ENCODE results near the gene ZNF532. TPM values are rescaled to one million over a fixed set of nuclear protein-coding genes. Genes with fewer than 3 reads are reported as not detected.

The ZNF532 gene
- total RNA-seq, 1 experiment from 2014 or later, result 258 TPM

- no peak for DNase-seq
- no peak overlapping the region for H2BK15ac ChIP-seq (ENCODE audit: low read depth, low read length)
- no peak overlapping the region for H3T11ph ChIP-seq (ENCODE audit: low read length)
- Mint-ChIP-seq H3K4me1 (peaks cover 33 to 35% of the 10 kb centered on the region in 2 experiments), H3K27ac (peak overlapping the region; percentile 69 to 84 (median 83)), H3K36me3 (ENCODE audit: insufficient read depth in 1 of 3, low read depth in 3 of 3) (peaks cover 51 to 85% (median 78%) of the 10 kb centered on the region in 3 experiments; a peak in 6 of 7 replicates), H3K4me3 (no peak overlapping the region), H3K27me3 (ENCODE audit: low read depth) (no peaks in the 10 kb centered on the region), H3K9me3 (no peaks in the 10 kb centered on the region; a peak in 1 of 5 replicates)
- H2BK20ac ChIP-seq (ENCODE audit: low read depth, low read length, poor library complexity, severe bottlenecking), result no peak overlapping the region
- no peak overlapping the region for H3K4ac ChIP-seq (ENCODE audit: low read depth, low read length)
- no peak overlapping the region for H3K56ac ChIP-seq (ENCODE audit: insufficient read length, low read depth, low read length)
- H3K4me1 ChIP-seq (ENCODE audit: insufficient read depth, low read length), result peaks cover 6% of the 10 kb centered on the region; the same call in 1 of the 2 replicates
- H3K27me3 ChIP-seq (ENCODE audit: insufficient read depth, low read length), result no peaks in the 10 kb centered on the region
- no peak overlapping the region for H3K23ac ChIP-seq (ENCODE audit: insufficient read length, low read depth, low read length)
- peaks cover 2% of the 10 kb centered on the region; the same call in 1 of the 2 replicates for H3K79me2 ChIP-seq (ENCODE audit: insufficient read depth, low read length)
- H3K79me1 ChIP-seq (ENCODE audit: insufficient read depth, low read depth, low read length, poor library complexity, severe bottlenecking), result no peaks in the 10 kb centered on the region
- H4K91ac ChIP-seq (ENCODE audit: insufficient read length, low read depth, low read length), result no peak overlapping the region
- TF ChIP-seq, protein P1, sequence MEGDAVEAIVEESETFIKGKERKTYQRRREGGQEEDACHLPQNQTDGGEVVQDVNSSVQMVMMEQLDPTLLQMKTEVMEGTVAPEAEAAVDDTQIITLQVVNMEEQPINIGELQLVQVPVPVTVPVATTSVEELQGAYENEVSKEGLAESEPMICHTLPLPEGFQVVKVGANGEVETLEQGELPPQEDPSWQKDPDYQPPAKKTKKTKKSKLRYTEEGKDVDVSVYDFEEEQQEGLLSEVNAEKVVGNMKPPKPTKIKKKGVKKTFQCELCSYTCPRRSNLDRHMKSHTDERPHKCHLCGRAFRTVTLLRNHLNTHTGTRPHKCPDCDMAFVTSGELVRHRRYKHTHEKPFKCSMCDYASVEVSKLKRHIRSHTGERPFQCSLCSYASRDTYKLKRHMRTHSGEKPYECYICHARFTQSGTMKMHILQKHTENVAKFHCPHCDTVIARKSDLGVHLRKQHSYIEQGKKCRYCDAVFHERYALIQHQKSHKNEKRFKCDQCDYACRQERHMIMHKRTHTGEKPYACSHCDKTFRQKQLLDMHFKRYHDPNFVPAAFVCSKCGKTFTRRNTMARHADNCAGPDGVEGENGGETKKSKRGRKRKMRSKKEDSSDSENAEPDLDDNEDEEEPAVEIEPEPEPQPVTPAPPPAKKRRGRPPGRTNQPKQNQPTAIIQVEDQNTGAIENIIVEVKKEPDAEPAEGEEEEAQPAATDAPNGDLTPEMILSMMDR (conservative IDR thresholded peaks at IDR 0.05), result no peak
- H3K4me2 ChIP-seq (ENCODE audit: insufficient read depth, insufficient read length, low read length), result no peak overlapping the region
- no peak overlapping the region for H2AFZ ChIP-seq (ENCODE audit: low read length)
- H3K18ac ChIP-seq (ENCODE audit: insufficient read length, low read depth, low read length), result no peak overlapping the region
- no peak overlapping the region for H3K27ac ChIP-seq (ENCODE audit: insufficient read length, low read depth, low read length)
- H2BK12ac ChIP-seq (ENCODE audit: insufficient read length, low read depth, low read length), result no peak overlapping the region
- H4K20me1 ChIP-seq (ENCODE audit: control insufficient read depth, insufficient read depth, insufficient read length), result no peaks in the 10 kb centered on the region
- no peak overlapping the region for H2BK120ac ChIP-seq (ENCODE audit: low read depth, low read length, poor library complexity, severe bottlenecking)
- H2BK5ac ChIP-seq (ENCODE audit: insufficient read length, low read length), result no peak overlapping the region
- no CpG with 5 or more reads among the region's 3 CpGs for WGBS (ENCODE audit: extremely low coverage, insufficient read length, low lambda C conversion rate)
- H4K5ac ChIP-seq (ENCODE audit: insufficient read length, low read depth, low read length), result no peak overlapping the region
- H2AK5ac ChIP-seq (ENCODE audit: insufficient read length, low read length), result no peak overlapping the region
- H3K14ac ChIP-seq (ENCODE audit: insufficient read depth, low read length), result no peak overlapping the region
- H3K9ac ChIP-seq (ENCODE audit: extremely low read depth, insufficient read length, low read length), result no peak overlapping the region
- no peaks in the 10 kb centered on the region for H3K9me3 ChIP-seq (ENCODE audit: control insufficient read depth, low read depth, low read length)
- no peak overlapping the region for H4K8ac ChIP-seq (replicated peaks; ENCODE audit: insufficient read length, low read depth, low read length)
- H3K23me2 ChIP-seq (ENCODE audit: insufficient read length, low read depth, low read length, poor library complexity, severe bottlenecking), result no peaks in the 10 kb centered on the region
Measured at GRCh38 chr18:58966005-58966677, 101.5 kb downstream of the ZNF532 start.

Data from H9 (cell line).